Body of pancreas (tissue), 4 donors: Measurements from ENCODE around the gene TCFL5.

ENCODE experiments used
- CTCF ChIP-seq, 7 experiments: fragments of 450-650 bp in 4 of 7; fragments of 200-600 bp in 3 of 7; sonication (generic) in 3 of 7; IDR thresholded peaks; one replicate each; pipeline ENCODE4 v1.5.1; 2016 to 2019; ENCODE audit warnings: antibody characterized with exemption in 7 of 7
- POLR2A ChIP-seq, 3 donors: fragments of 450-650 bp; IDR thresholded peaks; one replicate each; pipeline ENCODE4 v1.6.1; 2016; ENCODE audit warnings: antibody characterized with exemption in 3 of 3, mild to moderate bottlenecking in 2 of 3

GRCh38 chr20:62837790-62838127, 23.9 kb downstream of the TCFL5 start:
- TF ChIP-seq CTCF (IDR thresholded peaks at IDR 0.05) (no peak), POLR2A (IDR thresholded peaks at IDR 0.05) (no peak)
